IMR-90 (cell line): ENCODE data around the gene PPM1K. TPM values are rescaled to one million over a fixed set of nuclear protein-coding genes. Genes with fewer than 3 reads are reported as not detected.

Source experiments
- ATAC-seq: fragments of 200-7000 bp; cut with Tn5 transposase; 2 replicates; pipeline ENCODE4 v1.9.1; 2020; ENCODE audit warnings: low read depth, mild to moderate bottlenecking, moderate library complexity
- BruUV-seq: library from RNA; stranded (reverse); fragments of 400-500 nt; replicated peaks from 2 replicates; lab custom pipeline; 2021; lab: Mats Ljungman, UMichigan
- CTCF ChIA-PET: fragments of 300-600 bp; formaldehyde crosslinking; extraction: SDS; loops from one replicate; lab custom pipeline; 2021; ENCODE audit warnings: antibody characterized with exemption; lab: Yijun Ruan, JAX
- POLR2A ChIA-PET: fragments of 300-600 bp; sonication (Branson Sonifier 250); formaldehyde crosslinking; loops from one replicate; lab custom pipeline; 2022; ENCODE audit warnings: antibody characterized with exemption; ENCODE audit not compliant: unreplicated experiment; lab: Charles Lee
- DNase-seq: peaks from one replicate; pipeline ENCODE4 v3.0.0; 2013
- H2AFZ ChIP-seq: replicated peaks from 2 replicates; pipeline ENCODE3; 2013; ENCODE audit warnings: low read length, mild to moderate bottlenecking; ENCODE audit not compliant: poor library complexity
- H2AK5ac ChIP-seq: 2 replicates; pipeline ENCODE4 v1.6.1; 2013; ENCODE audit warnings: low read depth, low read length, inconsistent platforms
- H2AK9ac ChIP-seq: replicated peaks from 2 replicates; pipeline ENCODE3; 2013; ENCODE audit warnings: mild to moderate bottlenecking, low read depth, low read length, moderate library complexity; ENCODE audit not compliant: poor library complexity
- H2BK120ac ChIP-seq: 2 replicates; pipeline ENCODE4 v1.6.1; 2013; ENCODE audit warnings: low read depth, low read length, inconsistent platforms
- H2BK15ac ChIP-seq: 3 replicates; pipeline ENCODE4 v1.6.1; 2013; ENCODE audit warnings: low read depth, low read length, inconsistent platforms
- H2BK20ac ChIP-seq: 2 replicates; pipeline ENCODE4 v1.6.1; 2013; ENCODE audit warnings: low read depth, mild to moderate bottlenecking, inconsistent platforms, low read length, moderate library complexity
- H2BK5ac ChIP-seq: 2 replicates; pipeline ENCODE4 v1.6.1; 2013; ENCODE audit warnings: mild to moderate bottlenecking, low read depth, low read length, inconsistent platforms; ENCODE audit not compliant: poor library complexity, severe bottlenecking
- H3K14ac ChIP-seq: replicated peaks from 2 replicates; pipeline ENCODE4 v1.6.1; 2013; ENCODE audit warnings: low read depth, low read length, inconsistent platforms
- H3K18ac ChIP-seq: 2 replicates; pipeline ENCODE4 v1.6.1; 2013; ENCODE audit warnings: low read depth, low read length, control low read depth
- H3K23ac ChIP-seq: 2 replicates; pipeline ENCODE4 v1.6.1; 2013; ENCODE audit warnings: low read depth, low read length, inconsistent platforms
- H3K27ac ChIP-seq: 2 replicates; pipeline ENCODE4 v1.5.1; 2013; ENCODE audit warnings: mild to moderate bottlenecking, control low read depth, low read length; ENCODE audit not compliant: insufficient read depth
- H3K27me3 ChIP-seq: 2 replicates; pipeline ENCODE4 v1.6.1; 2013; ENCODE audit warnings: low read length; ENCODE audit not compliant: control insufficient read depth, insufficient read depth
- H3K36me3 ChIP-seq: 2 replicates; pipeline ENCODE4 v1.6.1; 2013; ENCODE audit warnings: low read length, mixed read lengths; ENCODE audit not compliant: control insufficient read depth, insufficient read depth
- H3K4ac ChIP-seq: 2 replicates; pipeline ENCODE4 v1.6.1; 2013; ENCODE audit warnings: low read depth, low read length, inconsistent platforms
- H3K4me1 ChIP-seq: 2 replicates; pipeline ENCODE4 v1.6.1; 2013; ENCODE audit warnings: low read length, mixed read lengths; ENCODE audit not compliant: control insufficient read depth, insufficient read depth
- H3K4me2 ChIP-seq: 2 replicates; pipeline ENCODE4 v1.6.1; 2013; ENCODE audit warnings: low read depth, mild to moderate bottlenecking, control low read depth, low read length, moderate library complexity
- H3K4me3 ChIP-seq: 2 replicates; pipeline ENCODE4 v1.5.1; 2013; ENCODE audit warnings: low read depth, mild to moderate bottlenecking, control low read depth, low read length, moderate library complexity; ENCODE audit not compliant: insufficient read depth
- H3K56ac ChIP-seq: 2 replicates; pipeline ENCODE4 v1.6.1; 2013; ENCODE audit warnings: low read length, inconsistent platforms; ENCODE audit not compliant: insufficient read depth; ENCODE audit errors: extremely low read depth
- H3K79me1 ChIP-seq, 2 experiments: 2 replicates each; pipeline ENCODE4 v1.6.1; 2013; ENCODE audit warnings: low read length in 2 of 2, inconsistent platforms in 1 of 2, low read depth in 1 of 2
- H3K9ac ChIP-seq: 2 replicates; pipeline ENCODE4 v1.6.1; 2013; ENCODE audit warnings: low read depth, low read length, control low read depth
- H3K9me1 ChIP-seq: 2 replicates; pipeline ENCODE4 v1.6.1; 2013; ENCODE audit warnings: low read length, inconsistent platforms; ENCODE audit not compliant: insufficient read depth
- H3K9me3 ChIP-seq: 2 replicates; pipeline ENCODE4 v1.6.1; 2013; ENCODE audit warnings: low read length; ENCODE audit not compliant: control insufficient read depth, insufficient read depth
- H4K20me1 ChIP-seq: 2 replicates; pipeline ENCODE4 v1.6.1; 2013; ENCODE audit warnings: low read length, inconsistent platforms; ENCODE audit not compliant: insufficient read depth
- H4K5ac ChIP-seq: 2 replicates; pipeline ENCODE4 v1.6.1; 2013; ENCODE audit warnings: mild to moderate bottlenecking, low read depth, low read length, control low read depth
- H4K8ac ChIP-seq, 2 experiments: 2 replicates each; pipeline ENCODE4 v1.6.1; 2013; ENCODE audit warnings: low read depth in 2 of 2, low read length in 2 of 2, control low read depth in 1 of 2, inconsistent platforms in 1 of 2
- H4K91ac ChIP-seq: 2 replicates; pipeline ENCODE4 v1.6.1; 2013; ENCODE audit warnings: low read depth, low read length, inconsistent platforms; ENCODE audit not compliant: insufficient read depth
- BHLHE40 ChIP-seq: fragments of 150-350 bp; IDR thresholded peaks from 2 replicates; pipeline ENCODE4 v1.6.1; 2016; ENCODE audit warnings: mild to moderate bottlenecking, low read depth, low read length
- CEBPB ChIP-seq: IDR thresholded peaks from 2 replicates; pipeline ENCODE4 v1.6.1; 2012; ENCODE audit warnings: low read depth, low read length, improper control_type of control experiment
- FOS ChIP-seq: fragments of 150-350 bp; IDR thresholded peaks from 2 replicates; pipeline ENCODE4 v1.6.1; 2016; ENCODE audit warnings: low read depth, low read length
- MAZ ChIP-seq: IDR thresholded peaks from 2 replicates; pipeline ENCODE4 v1.6.1; 2012; ENCODE audit warnings: low read depth, mild to moderate bottlenecking, low read length, improper control_type of control experiment, moderate library complexity, borderline replicate concordance
- MXI1 ChIP-seq: IDR thresholded peaks from 2 replicates; pipeline ENCODE4 v1.6.1; 2012; ENCODE audit warnings: low read depth, mild to moderate bottlenecking, low read length, moderate library complexity, borderline replicate concordance
- POLR2A ChIP-seq: IDR thresholded peaks from 2 replicates; pipeline ENCODE4 v1.6.1; 2012; ENCODE audit warnings: mild to moderate bottlenecking, low read depth, low read length
- RAD21 ChIP-seq: IDR thresholded peaks from 2 replicates; pipeline ENCODE4 v1.6.1; 2012; ENCODE audit warnings: low read length, improper control_type of control experiment
- RCOR1 ChIP-seq: IDR thresholded peaks from 2 replicates; pipeline ENCODE4 v1.6.1; 2012; ENCODE audit warnings: mild to moderate bottlenecking, low read length, improper control_type of control experiment; ENCODE audit not compliant: insufficient replicate concordance
- SMC3 ChIP-seq: fragments of 150-350 bp; IDR thresholded peaks from 2 replicates; pipeline ENCODE4 v1.6.1; 2016; ENCODE audit warnings: low read depth, mild to moderate bottlenecking, antibody characterized with exemption, low read length, moderate library complexity
- WGBS, 2 experiments: methylation state at CpG; one replicate each; pipeline versions ENCODE4 v1.1.5 to v1.1.7; 2013; ENCODE audit warnings: missing lambda C conversion rate in 2 of 2; ENCODE audit not compliant: insufficient read length in 1 of 2; ENCODE audit errors: extremely low coverage in 2 of 2; 5-methylcytosine and 5-hydroxymethylcytosine counted together
- dilution Hi-C: fragments of 300-500 bp; cut with HindIII; formaldehyde crosslinking; loops from one replicate; pipeline ENCODE4 v1.14.3; 2018; ENCODE audit warnings: low sequenced_read_pairs; ENCODE audit not compliant: unreplicated experiment
- in situ Hi-C: fragments of 300-500 bp; cut with MboI; formaldehyde crosslinking; loops from 3 replicates; pipeline ENCODE4 v1.14.3; 2019; ENCODE audit warnings: low sequenced_read_pairs, inconsistent platforms, mixed read lengths
- intact Hi-C: fragments of 100-400 bp; cut with micrococcal nuclease; formaldehyde crosslinking; loops from 2 replicates; pipeline ENCODE4 v1.10.0; 2022
- polyA plus RNA-seq, 3 experiments: library from polyadenylated mRNA; depleted of rRNA; stranded (reverse); fragments of >200 nt; gene quantifications; 2 replicates each; pipeline ENCODE4 v1.2.3, GENCODE V29; 2012; ENCODE audit warnings: low replicate concordance in 1 of 3
- total RNA-seq: library from RNA; depleted of rRNA; stranded (reverse); fragments of >200 nt; gene quantifications from 2 replicates; pipeline ENCODE4 v1.2.3, GENCODE V29; 2012
- TF ChIP-seq, protein P1 (sequence below): conservative IDR thresholded peaks from 2 replicates; pipeline ENCODE4 v1.5.1; 2012; ENCODE audit warnings: mild to moderate bottlenecking, low read depth, low read length, improper control_type of control experiment
- TF ChIP-seq, protein P2 (sequence below): fragments of 150-350 bp; IDR thresholded peaks from 2 replicates; pipeline ENCODE4 v1.6.1; 2017; ENCODE audit warnings: mild to moderate bottlenecking, antibody characterized with exemption, low read length, low read depth

The PPM1K gene
- total and polyA plus RNA-seq, 2 of the 4 experiments (the other 2 are of a cell fraction), result 6.1 to 11.5 TPM

DNA sequence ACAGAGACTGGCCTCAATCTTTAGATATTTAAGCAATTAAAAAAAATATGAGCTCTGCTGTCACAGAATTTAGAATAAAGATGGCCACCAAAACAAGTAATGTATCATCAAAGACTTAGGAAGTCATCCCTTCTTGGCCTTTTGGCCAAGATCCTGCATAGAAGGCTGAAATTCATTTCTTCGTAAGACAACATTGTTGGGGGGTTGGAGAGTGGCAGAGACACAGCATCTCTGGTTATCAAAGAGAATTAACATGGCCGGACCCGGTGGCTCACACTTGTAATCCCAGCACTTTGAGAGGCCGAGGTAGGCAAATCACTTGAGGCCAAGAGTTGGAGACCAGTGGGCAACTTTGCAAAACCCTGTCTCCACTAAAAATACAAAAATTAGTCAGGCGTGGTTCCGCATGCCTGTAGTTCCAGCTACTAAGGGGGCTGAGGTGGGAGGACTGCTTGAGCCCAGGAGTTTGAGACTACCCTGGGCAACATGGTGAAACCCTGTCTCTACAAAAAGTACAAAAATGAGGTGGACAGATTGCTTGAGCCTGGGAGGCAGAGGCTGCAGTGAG, 4.0 kb downstream of the PPM1K start:
- Histone ChIP-seq H3K27ac (no peak overlapping the region), H3K4me1 (peaks cover 3% of the 10 kb centered on the region; the same call in 1 of the 2 replicates), H3K14ac (no peak overlapping the region), H2BK120ac (no peak overlapping the region), H3K79me1 (peaks cover 8 to 22% of the 10 kb centered on the region in 2 experiments; a peak in 3 of 4 replicates), H2BK20ac (no peak overlapping the region), H3K4me3 (no peak overlapping the region), H3K4me2 (no peak overlapping the region), H3K23ac (no peak overlapping the region), H3K4ac (no peak overlapping the region), H2AK5ac (no peak overlapping the region), H2AFZ (no peak overlapping the region), H4K8ac (no peak overlapping the region), H3K9ac (no peak overlapping the region), H4K20me1 (peaks cover 3% of the 10 kb centered on the region), H3K9me3 (peaks cover 4% of the 10 kb centered on the region; the same call in 1 of the 2 replicates), H2BK15ac (no peak overlapping the region), H3K56ac (no peak overlapping the region), H2AK9ac (no peak overlapping the region), H2BK5ac (no peak overlapping the region), H3K18ac (no peak overlapping the region), H3K27me3 (no peaks in the 10 kb centered on the region), H3K9me1 (no peaks in the 10 kb centered on the region; the same call in 1 of the 2 replicates), H3K36me3 (no peaks in the 10 kb centered on the region), H4K5ac (no peak overlapping the region), H4K91ac (no peak overlapping the region)
- no TSS peak for BruUV-seq
- POLR2A ChIA-PET, result no interaction called here
- dilution Hi-C loops (no loop called here), in situ Hi-C loops (loop anchor here (10.0 kb wide), 1 partner anchor 234 kb away; no protein-coding TSS in a partner anchor), intact Hi-C loops (loop anchor here (5.0 to 10.0 kb wide), 5 partner anchors 62 to 232 kb away; partner anchors contain the start of genes HERC5 and HERC6)
- no peak for ATAC-seq
- no peak for TF ChIP-seq FOS
- no peak for TF ChIP-seq MAZ
- TF ChIP-seq BHLHE40, result no peak
- no peak for TF ChIP-seq POLR2A
- TF ChIP-seq RCOR1, result no peak
- no peak for TF ChIP-seq RAD21
- no peak for TF ChIP-seq SMC3
- TF ChIP-seq, protein P1, sequence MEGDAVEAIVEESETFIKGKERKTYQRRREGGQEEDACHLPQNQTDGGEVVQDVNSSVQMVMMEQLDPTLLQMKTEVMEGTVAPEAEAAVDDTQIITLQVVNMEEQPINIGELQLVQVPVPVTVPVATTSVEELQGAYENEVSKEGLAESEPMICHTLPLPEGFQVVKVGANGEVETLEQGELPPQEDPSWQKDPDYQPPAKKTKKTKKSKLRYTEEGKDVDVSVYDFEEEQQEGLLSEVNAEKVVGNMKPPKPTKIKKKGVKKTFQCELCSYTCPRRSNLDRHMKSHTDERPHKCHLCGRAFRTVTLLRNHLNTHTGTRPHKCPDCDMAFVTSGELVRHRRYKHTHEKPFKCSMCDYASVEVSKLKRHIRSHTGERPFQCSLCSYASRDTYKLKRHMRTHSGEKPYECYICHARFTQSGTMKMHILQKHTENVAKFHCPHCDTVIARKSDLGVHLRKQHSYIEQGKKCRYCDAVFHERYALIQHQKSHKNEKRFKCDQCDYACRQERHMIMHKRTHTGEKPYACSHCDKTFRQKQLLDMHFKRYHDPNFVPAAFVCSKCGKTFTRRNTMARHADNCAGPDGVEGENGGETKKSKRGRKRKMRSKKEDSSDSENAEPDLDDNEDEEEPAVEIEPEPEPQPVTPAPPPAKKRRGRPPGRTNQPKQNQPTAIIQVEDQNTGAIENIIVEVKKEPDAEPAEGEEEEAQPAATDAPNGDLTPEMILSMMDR, result no peak
- TF ChIP-seq MXI1, result no peak
- TF ChIP-seq CEBPB, result no peak
- TF ChIP-seq, protein P2, sequence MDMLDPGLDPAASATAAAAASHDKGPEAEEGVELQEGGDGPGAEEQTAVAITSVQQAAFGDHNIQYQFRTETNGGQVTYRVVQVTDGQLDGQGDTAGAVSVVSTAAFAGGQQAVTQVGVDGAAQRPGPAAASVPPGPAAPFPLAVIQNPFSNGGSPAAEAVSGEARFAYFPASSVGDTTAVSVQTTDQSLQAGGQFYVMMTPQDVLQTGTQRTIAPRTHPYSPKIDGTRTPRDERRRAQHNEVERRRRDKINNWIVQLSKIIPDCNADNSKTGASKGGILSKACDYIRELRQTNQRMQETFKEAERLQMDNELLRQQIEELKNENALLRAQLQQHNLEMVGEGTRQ, result no peak
- WGBS, 2 experiments, result no CpG with 5 or more reads among the region's 6 CpGs
- no peak for DNase-seq
- CTCF ChIA-PET, result no interaction called here
